Upper lobe of left lung (tissue), 4 donors: ENCODE measurements around the gene ITGBL1.

ENCODE experiments used
- EP300 ChIP-seq, 4 donors: sonication (generic); formaldehyde crosslinking; IDR thresholded peaks; one replicate each; pipeline ENCODE4 v1.5.1; 2017; ENCODE audit warnings: antibody characterized with exemption in 4 of 4, control low read depth in 2 of 4
- POLR2A ChIP-seq, 4 donors: fragments of 450-650 bp; IDR thresholded peaks; one replicate each; pipeline ENCODE4 v1.5.1; 2016 to 2017; ENCODE audit warnings: antibody characterized with exemption in 4 of 4, mild to moderate bottlenecking in 2 of 4
- POLR2AphosphoS5 ChIP-seq, 2 donors: sonication (generic); formaldehyde crosslinking; IDR thresholded peaks; one replicate each; pipeline ENCODE4 v1.5.1; 2017; ENCODE audit warnings: antibody characterized with exemption in 2 of 2
- TF ChIP-seq, protein P1 (sequence below), 6 experiments: fragments of 450-650 bp in 4 of 6; fragments of 200-600 bp in 2 of 6; sonication (generic) in 2 of 6; IDR thresholded peaks; one replicate each; pipeline ENCODE4 v1.5.1; 2016 to 2019; ENCODE audit warnings: antibody characterized with exemption in 6 of 6

DNA sequence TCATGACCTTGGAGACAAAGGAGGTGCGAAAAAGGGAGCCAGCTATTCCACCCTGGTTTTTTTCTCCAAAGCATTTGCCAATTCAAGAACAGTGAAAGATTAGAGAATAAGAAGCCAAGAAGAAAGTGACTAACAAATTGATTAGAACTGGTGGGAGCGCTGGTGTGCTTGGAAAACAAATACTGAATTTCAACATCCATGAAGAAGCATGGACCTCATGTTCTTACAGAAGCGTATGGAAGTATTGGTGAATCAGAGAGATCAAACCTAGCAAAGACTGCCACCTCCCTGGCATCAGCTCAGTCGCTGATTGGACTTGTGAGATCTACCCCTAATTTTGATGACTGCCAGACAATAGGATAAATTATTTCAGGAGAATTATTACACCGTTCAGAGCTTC is 195.3 kb downstream of the ITGBL1 start:
- TF ChIP-seq, protein P1, sequence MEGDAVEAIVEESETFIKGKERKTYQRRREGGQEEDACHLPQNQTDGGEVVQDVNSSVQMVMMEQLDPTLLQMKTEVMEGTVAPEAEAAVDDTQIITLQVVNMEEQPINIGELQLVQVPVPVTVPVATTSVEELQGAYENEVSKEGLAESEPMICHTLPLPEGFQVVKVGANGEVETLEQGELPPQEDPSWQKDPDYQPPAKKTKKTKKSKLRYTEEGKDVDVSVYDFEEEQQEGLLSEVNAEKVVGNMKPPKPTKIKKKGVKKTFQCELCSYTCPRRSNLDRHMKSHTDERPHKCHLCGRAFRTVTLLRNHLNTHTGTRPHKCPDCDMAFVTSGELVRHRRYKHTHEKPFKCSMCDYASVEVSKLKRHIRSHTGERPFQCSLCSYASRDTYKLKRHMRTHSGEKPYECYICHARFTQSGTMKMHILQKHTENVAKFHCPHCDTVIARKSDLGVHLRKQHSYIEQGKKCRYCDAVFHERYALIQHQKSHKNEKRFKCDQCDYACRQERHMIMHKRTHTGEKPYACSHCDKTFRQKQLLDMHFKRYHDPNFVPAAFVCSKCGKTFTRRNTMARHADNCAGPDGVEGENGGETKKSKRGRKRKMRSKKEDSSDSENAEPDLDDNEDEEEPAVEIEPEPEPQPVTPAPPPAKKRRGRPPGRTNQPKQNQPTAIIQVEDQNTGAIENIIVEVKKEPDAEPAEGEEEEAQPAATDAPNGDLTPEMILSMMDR (IDR thresholded peaks at IDR 0.05), result no peak
- TF ChIP-seq POLR2AphosphoS5 (IDR thresholded peaks at IDR 0.05) (no peak), POLR2A (IDR thresholded peaks at IDR 0.05) (no peak), EP300 (IDR thresholded peaks at IDR 0.05) (no peak)
